ENCODE results near the gene VWA7. TPM values are rescaled to one million over a fixed set of nuclear protein-coding genes. Genes with fewer than 3 reads are reported as not detected.
A peak's percentile ranks its signal among the peaks of the same experiment; 100 is the strongest.

The VWA7 gene
- total RNA-seq, 1 donor from 2014 or later = 3.0 TPM

DNA sequence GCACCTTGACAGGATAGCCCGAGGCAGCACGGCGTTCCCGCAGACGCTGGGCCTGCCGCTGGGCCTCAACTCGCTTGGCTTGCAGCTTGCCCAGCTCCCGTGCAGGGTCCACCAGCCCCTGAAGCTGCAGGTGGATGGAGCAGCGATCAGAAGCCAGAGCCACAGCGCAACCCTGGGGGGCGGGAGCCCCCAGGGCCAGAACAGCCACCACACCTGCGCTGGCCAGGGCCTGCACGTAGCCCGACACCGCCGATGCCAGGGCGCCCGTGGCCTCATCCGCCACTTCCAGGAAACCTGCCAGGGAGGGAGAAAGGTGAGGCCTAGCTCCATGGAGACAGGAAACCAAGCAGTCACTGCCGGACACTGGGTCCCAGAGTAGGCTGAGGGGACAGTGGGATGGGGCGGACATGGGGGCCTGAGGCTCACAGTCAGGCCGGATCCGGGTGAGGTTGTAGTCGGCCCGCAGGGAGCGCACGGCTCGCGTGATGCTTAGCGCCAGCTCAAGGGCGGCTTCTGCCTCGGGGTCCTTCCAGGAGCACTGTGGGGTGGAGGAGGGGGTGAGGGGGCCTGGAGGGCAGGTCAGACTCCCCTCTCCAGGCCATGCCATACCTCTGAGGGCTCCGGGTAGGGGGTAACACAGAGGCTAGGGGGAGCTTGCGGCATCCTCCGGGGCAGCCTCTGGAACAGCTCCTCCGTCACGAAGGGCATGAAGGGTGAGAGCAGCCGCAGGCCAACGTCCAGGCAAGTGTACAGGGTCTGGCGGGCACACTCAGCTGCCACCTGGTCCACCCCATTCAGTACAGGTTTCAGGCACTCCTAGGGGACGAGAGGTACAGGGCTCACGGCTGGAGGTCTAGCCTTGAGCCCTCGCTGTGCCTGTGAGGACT, 2.1 kb upstream of the VWA7 start:
- Mint-ChIP-seq H3K4me1 (peaks cover 25% of the 10 kb centered on the region), H3K9me3 (no peaks in the 10 kb centered on the region), H3K36me3 (ENCODE audit: low read depth) (peaks cover 41% of the 10 kb centered on the region), H3K27me3 (no peaks in the 10 kb centered on the region), H3K4me3 (no peak overlapping the region), H3K27ac (no peak overlapping the region)
- intact Hi-C loops (cut with micrococcal nuclease) = loop anchor here (5.0 kb wide), 1 partner anchor 33 kb away; no protein-coding TSS in a partner anchor
- no peak for DNase-seq

DNA sequence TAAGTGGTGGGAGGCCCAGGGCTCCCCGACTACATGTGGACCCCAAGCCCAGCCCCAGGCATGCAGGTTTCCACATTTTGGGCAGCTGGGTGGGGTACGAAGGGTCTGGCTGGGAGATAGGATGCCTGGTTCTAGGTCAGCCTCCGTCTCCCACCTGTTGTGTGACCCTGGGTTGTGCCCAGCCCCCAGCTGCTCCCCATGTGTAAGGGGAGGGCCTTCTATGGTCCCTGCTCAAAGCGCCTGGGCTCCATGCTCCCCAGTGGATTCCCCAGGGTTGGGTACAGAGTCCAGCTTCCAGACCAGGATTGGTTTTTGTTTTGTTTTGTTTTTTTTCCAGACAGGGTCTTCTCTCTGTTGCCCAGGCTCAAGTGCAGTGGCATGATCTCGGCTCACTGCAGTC, 1.1 kb upstream of the VWA7 start:
- H3K4me3 Mint-ChIP-seq = no peak overlapping the region
- peaks cover 27% of the 10 kb centered on the region for H3K4me1 Mint-ChIP-seq
- H3K36me3 Mint-ChIP-seq (ENCODE audit: low read depth) = peaks cover 37% of the 10 kb centered on the region
- no peaks in the 10 kb centered on the region for H3K9me3 Mint-ChIP-seq
- intact Hi-C loops (cut with micrococcal nuclease) = loop anchor here (5.0 kb wide), 1 partner anchor 34 kb away; no protein-coding TSS in a partner anchor
- DNase-seq = no peak
- no peaks in the 10 kb centered on the region for H3K27me3 Mint-ChIP-seq
- no peak overlapping the region for H3K27ac Mint-ChIP-seq

DNA sequence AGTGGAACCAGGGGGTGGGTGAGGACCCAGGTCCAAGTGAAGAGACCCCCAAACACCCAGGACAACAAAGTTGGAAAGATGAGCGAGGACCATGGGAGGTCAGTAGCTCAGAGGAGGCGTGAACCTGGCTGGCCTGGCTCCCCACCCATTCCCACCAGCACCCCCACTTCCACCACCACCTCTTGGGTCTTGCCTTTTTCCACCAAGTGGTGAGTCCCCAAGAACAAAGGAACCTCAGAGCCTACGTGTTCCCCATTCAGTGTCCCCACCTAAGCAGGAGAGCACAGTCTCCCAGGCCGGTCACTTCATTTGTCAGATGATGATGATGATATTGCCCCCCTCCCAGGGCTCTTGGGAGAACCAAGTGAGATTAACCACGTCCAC, 531 bp upstream of the VWA7 start:
- H3K27ac Mint-ChIP-seq = peak overlapping the region; percentile 89
- intact Hi-C loops (cut with micrococcal nuclease) = loop anchor here (1.0 to 5.0 kb wide), 2 partner anchors 18 to 35 kb away; partner anchors contain the start of gene VARS1
- H3K4me3 Mint-ChIP-seq = peak overlapping the region; percentile 66
- H3K9me3 Mint-ChIP-seq = no peaks in the 10 kb centered on the region
- H3K36me3 Mint-ChIP-seq (ENCODE audit: low read depth) = peaks cover 33% of the 10 kb centered on the region
- H3K27me3 Mint-ChIP-seq = no peaks in the 10 kb centered on the region
- H3K4me1 Mint-ChIP-seq = peaks cover 30% of the 10 kb centered on the region
- DNase-seq = no peak

DNA sequence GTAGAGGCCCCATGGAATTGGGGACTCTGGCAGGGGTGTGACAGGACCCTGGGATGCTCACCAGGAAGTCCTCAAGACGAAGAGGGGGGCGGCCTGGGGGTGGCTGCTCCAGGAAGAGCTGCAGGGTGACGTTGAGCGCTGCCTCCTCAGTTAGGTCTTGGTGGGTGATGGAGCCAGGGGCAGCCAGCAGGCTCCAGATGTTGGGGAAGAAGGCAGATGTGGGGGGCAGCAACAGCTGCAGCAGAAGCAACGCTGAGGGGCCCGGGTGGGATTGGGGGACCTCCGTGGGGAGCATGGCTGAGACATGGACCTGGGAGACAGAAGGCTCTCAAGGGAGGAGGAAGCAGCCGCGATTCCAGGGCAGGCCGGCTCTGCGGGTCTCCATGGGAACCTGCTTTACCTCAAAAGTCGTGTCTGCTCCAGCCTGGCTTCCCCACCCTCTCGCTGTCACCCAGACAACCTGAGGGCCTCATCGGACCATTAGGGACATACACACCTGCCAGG, 591 bp downstream of the VWA7 start:
- Mint-ChIP-seq H3K27ac (peak overlapping the region; percentile 89), H3K4me1 (peaks cover 34% of the 10 kb centered on the region), H3K9me3 (no peaks in the 10 kb centered on the region), H3K36me3 (ENCODE audit: low read depth) (peaks cover 26% of the 10 kb centered on the region), H3K27me3 (no peaks in the 10 kb centered on the region), H3K4me3 (peak overlapping the region; percentile 66)
- intact Hi-C loops (cut with micrococcal nuclease) = loop anchor here (5.0 kb wide), 1 partner anchor 36 kb away; no protein-coding TSS in a partner anchor
- peak; percentile 58 for DNase-seq

DNA sequence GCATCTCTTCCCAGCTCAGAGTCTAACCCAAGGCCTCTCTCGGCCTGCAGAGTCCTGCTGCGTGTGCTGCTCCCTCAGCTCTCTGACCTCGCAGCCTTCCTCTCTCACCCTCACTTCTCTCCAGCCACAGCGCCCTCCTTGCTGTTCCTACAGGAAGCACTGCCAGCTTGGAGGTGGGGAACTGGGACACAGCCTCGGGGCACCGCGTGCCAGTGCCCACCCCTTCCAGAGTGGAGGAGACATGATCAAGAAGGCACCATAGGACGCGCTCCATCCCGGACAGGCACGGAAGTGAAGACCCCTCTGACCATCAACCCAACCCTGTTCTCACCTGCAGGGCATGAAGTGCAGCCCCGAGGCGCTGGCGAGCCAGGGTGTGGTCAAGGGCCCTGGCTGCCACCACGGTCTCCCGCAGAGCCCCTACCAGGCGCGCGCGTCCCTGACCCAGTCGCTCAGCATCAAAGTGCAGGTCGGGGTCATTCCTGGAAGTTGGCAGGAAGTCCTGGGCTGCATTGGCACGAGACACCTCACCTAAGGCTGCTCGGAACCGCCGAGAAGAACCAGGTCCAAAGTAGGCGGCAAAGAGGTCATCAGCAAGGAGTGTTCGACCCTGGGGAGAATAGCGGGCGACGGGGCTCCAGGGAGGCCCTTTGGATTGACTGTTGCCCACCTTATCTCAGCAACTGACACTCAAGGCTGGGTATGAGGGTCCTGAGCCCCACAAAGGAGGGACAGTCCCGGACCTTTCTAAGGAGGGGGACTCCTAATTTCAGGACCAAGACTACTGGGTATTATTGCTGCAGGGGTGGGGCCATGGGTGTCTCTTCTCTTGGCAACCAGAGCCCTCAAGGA, 1.3 kb downstream of the VWA7 start:
- H3K36me3 Mint-ChIP-seq (ENCODE audit: low read depth) = peaks cover 25% of the 10 kb centered on the region
- peaks cover 40% of the 10 kb centered on the region for H3K4me1 Mint-ChIP-seq
- no peaks in the 10 kb centered on the region for H3K27me3 Mint-ChIP-seq
- peak; percentile 56 for DNase-seq
- H3K4me3 Mint-ChIP-seq = peak overlapping the region; percentile 66
- H3K27ac Mint-ChIP-seq = peak overlapping the region; percentile 81
- no peaks in the 10 kb centered on the region for H3K9me3 Mint-ChIP-seq
- intact Hi-C loops (cut with micrococcal nuclease) = loop anchor here (5.0 kb wide), 1 partner anchor 36 kb away; no protein-coding TSS in a partner anchor

DNA sequence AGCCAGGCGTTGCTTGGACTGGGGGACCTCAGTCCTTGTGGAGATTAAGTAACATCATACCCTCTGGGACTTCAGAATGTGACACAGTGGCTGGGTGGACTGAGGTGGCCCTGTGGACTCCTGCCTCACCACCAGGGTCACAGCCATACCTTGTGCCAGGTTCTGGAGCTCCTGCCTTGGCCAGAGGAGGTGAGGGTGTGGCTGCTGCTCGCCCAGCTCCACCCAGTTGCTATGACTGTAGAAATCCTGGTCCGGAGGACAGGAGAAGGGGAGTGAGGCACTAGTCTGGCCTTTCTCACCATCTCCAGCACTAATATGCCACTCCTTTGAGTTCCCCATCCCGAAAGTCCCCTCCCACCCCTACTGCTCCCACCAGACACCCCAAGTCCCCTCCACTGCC, 1.9 kb downstream of the VWA7 start:
- Mint-ChIP-seq H3K27ac (peak overlapping the region; percentile 72), H3K9me3 (no peaks in the 10 kb centered on the region), H3K4me1 (peaks cover 40% of the 10 kb centered on the region), H3K27me3 (no peaks in the 10 kb centered on the region), H3K36me3 (ENCODE audit: low read depth) (peaks cover 21% of the 10 kb centered on the region), H3K4me3 (no peak overlapping the region)
- no peak for DNase-seq
- intact Hi-C loops (cut with micrococcal nuclease) = loop anchor here (5.0 kb wide), 1 partner anchor 37 kb away; no protein-coding TSS in a partner anchor

DNA sequence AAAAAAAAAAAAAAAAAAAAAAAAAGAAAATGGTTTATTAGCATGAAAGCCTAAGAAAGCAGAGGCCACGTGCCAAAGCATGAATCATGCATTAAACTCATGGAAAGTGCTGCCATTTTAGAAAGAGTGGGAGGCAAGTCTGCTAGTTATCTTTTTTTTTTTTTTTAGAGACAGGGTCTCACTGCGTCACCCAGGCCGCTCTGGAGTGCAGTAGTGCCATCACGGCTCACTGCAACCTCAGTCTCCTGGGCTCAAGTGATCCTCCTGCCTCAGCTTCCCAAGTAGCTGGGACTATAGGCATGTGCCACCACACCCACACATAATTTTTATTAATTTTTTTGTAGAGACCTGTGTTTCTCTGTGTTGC, 5.2 kb downstream of the VWA7 start:
- Mint-ChIP-seq H3K4me1 (peaks cover 38% of the 10 kb centered on the region), H3K4me3 (peak overlapping the region; percentile 30), H3K9me3 (no peaks in the 10 kb centered on the region), H3K36me3 (ENCODE audit: low read depth) (peaks cover 12% of the 10 kb centered on the region), H3K27me3 (no peaks in the 10 kb centered on the region), H3K27ac (no peak overlapping the region)
- intact Hi-C loops (cut with micrococcal nuclease) = loop anchor here (1.0 kb wide), 1 partner anchor 19 kb away; no protein-coding TSS in a partner anchor
- DNase-seq = peak; percentile 65

DNA sequence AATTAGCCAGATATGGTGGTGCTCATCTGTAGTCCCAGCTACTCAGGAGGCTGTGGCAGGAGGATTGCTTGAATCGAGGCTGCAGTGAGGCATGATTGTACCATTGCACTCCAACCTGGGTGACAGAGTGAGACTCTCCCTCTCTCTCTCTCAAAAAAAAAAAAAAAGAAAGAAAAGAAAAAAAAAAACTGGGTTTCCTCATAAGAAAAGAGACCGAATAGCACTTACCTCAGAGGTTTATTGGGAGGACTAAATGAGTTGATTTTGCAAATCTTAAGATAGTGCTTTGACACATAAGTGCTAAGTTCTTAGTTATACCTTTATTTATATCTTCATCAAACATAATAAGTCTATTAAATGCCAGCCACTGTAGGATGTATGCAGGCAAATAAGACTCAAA, 6.3 kb downstream of the VWA7 start:
- Mint-ChIP-seq H3K27ac (no peak overlapping the region), H3K4me3 (no peak overlapping the region), H3K36me3 (ENCODE audit: low read depth) (peaks cover 13% of the 10 kb centered on the region), H3K27me3 (no peaks in the 10 kb centered on the region), H3K4me1 (peaks cover 31% of the 10 kb centered on the region), H3K9me3 (no peaks in the 10 kb centered on the region)
- peak; percentile 60 for DNase-seq
- intact Hi-C loops (cut with micrococcal nuclease) = no loop called here

DNA sequence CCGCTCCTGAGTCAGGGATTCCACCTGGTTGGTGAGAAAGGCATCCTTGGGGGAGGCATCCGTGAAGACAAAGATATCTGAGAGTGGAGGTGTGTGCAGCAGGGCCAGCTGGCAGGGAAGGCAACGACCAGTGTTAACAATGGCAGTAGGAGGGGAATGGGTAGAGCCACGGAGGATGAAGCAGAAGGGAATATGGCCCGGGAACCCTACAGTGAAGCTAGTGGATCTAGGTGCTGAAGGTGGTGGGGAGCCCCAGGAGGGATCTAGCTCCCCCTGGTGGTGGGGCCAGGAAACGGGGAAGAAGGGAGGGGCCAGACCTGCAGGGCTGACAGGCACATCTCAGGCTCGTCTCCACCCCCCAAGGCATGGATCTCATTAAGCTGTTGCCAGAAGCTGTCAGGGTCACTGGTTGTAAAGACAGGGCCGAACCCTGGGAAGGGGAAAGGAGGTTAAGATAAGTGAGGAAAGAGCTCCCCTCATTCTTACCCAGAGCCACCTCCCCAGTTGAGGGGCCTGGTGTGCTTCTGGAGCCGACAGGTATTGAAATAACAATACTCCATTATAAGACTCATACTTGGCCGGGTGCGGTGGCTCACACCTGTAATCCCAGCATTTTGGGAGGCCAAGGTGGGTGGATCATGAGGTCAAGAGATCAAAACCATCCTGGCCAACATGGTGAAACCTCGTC, 7.3 kb downstream of the VWA7 start:
- peak; percentile 96 for DNase-seq
- Mint-ChIP-seq H3K27me3 (no peaks in the 10 kb centered on the region), H3K9me3 (no peaks in the 10 kb centered on the region), H3K4me3 (no peak overlapping the region), H3K4me1 (peaks cover 24% of the 10 kb centered on the region), H3K36me3 (ENCODE audit: low read depth) (peaks cover 13% of the 10 kb centered on the region), H3K27ac (peak overlapping the region; percentile 46)
- intact Hi-C loops (cut with micrococcal nuclease) = loop anchor here (1.0 to 2.0 kb wide), 3 partner anchors 31 to 90 kb away; partner anchors contain the start of gene DDAH2

DNA sequence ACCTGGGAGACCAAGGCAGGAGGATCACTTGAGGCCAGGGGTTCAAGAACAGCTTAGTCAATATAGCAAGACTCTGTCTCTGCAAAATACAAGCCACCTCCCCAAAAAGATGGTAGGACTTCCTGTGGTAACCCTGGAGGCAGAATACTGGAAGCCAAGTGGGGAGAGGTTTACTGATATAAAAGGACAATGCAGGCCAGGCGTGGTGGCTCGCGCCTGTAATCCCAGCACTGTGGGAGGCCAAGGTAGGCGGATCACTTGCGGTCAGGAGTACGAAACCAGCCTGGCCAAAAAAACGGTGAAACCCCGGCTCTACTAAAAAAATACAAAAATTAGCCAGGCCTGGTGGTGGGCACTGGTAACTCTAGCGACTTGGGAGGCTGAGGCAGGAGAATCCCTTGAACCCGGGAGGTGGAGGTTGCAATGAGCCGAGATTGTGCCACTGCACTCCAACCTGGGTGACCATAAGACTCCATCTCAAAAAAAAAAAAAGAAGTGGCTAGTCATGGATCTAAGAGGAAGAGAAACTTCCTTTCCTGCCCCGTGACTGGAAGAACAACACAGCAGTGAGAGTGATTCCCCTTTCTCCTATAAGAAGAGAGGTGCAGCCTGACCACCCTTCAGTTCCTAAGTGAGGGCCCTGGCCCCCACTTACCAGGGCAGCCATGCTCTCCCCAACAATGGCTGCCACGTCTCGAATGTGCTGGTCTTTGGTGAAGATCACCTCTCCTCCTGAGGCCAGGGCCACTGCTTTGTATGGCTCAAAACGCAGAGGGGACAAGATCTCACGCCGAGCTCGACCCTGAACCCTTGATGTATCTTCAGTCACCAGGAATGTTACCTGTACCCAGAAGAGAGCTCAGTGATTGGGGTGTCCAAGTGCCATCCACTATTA, 8.5 kb downstream of the VWA7 start:
- H3K9me3 Mint-ChIP-seq = no peaks in the 10 kb centered on the region
- intact Hi-C loops (cut with micrococcal nuclease) = loop anchor here (1.0 to 2.0 kb wide), 3 partner anchors 29 to 88 kb away; partner anchors contain the start of gene DDAH2
- H3K27ac Mint-ChIP-seq = no peak overlapping the region
- peaks cover 19% of the 10 kb centered on the region for H3K36me3 Mint-ChIP-seq (ENCODE audit: low read depth)
- no peaks in the 10 kb centered on the region for H3K27me3 Mint-ChIP-seq
- DNase-seq = no peak
- H3K4me3 Mint-ChIP-seq = no peak overlapping the region
- H3K4me1 Mint-ChIP-seq = peaks cover 23% of the 10 kb centered on the region

DNA sequence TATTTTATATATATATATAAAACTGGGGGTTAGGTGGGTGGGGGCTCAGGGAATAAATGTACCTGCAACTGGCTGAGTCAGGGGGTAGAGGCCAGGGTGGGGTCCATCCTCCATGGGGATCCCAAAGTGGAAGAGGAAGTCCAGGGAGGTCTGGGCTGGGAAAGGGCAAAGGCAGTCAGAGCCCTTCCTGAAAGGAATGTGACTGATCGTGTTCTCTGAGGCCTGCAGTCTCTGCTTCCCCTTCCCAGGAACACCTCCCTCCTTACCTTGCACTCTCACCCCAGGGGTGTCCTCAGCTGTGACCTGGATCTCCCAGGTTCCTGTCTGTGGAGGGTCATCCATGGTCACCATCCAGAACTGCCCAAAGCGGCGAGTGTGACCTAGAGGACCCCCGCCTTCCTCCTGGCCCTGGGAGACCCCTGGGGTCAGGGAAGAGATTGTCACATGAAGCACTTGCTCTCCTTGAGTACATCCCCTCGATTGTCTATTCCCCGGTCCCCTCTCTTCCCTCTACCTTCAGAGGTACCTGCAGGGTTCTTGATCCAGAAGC, 10.0 kb downstream of the VWA7 start:
- Mint-ChIP-seq H3K36me3 (ENCODE audit: low read depth) (peaks cover 25% of the 10 kb centered on the region), H3K4me3 (no peak overlapping the region), H3K27me3 (no peaks in the 10 kb centered on the region), H3K9me3 (no peaks in the 10 kb centered on the region), H3K4me1 (peaks cover 19% of the 10 kb centered on the region), H3K27ac (no peak overlapping the region)
- no peak for DNase-seq
- intact Hi-C loops (cut with micrococcal nuclease) = no loop called here

Measured in activated CD4-positive, alpha-beta T cell treated with anti-CD3 and anti-CD28 coated beads, Interleukin-2, amount 10 ng/mL, durations not matched to agents 24 days and 14 days (primary cell).